OCI-LY3 (cell line): ENCODE results near the gene RPS6KA5.

Experiments
- H2AFZ ChIP-seq: fragments of 200-600, 300-600 bp; shearing (Covaris generic); 2 replicates; pipeline ENCODE4 v1.6.0; 2014; ENCODE audit warnings: antibody characterized with exemption, low read depth, low read length
- H3K27ac ChIP-seq: fragments of 200-600, 300-600 bp; sonication (generic); 2 replicates; pipeline ENCODE4 v1.5.1; 2014; ENCODE audit warnings: mild to moderate bottlenecking, low read length, moderate library complexity, mixed read lengths
- H3K27me3 ChIP-seq: fragments of 200-600, 300-600 bp; sonication (generic); 2 replicates; pipeline ENCODE4 v1.6.1; 2014; ENCODE audit warnings: low read depth, low read length, mixed read lengths
- H3K36me3 ChIP-seq: fragments of 200-600, 300-600 bp; sonication (generic); replicated peaks from 2 replicates; pipeline ENCODE3; 2014; ENCODE audit warnings: low read depth, low read length, mixed read lengths
- H3K4me1 ChIP-seq: fragments of 300-600, 200-600 bp; sonication (generic); 2 replicates; pipeline ENCODE4 v1.6.1; 2014; ENCODE audit warnings: low read length, mixed read lengths
- H3K4me2 ChIP-seq: fragments of 200-600, 300-600 bp; sonication (generic); 2 replicates; pipeline ENCODE4 v1.6.1; 2014; ENCODE audit warnings: low read length, mixed read lengths
- H3K4me3 ChIP-seq: fragments of 300-600, 200-600 bp; sonication (generic); 2 replicates; pipeline ENCODE4 v1.5.1; 2014; ENCODE audit warnings: antibody characterized with exemption, mild to moderate bottlenecking, low read length, moderate library complexity
- H3K79me2 ChIP-seq: fragments of 300-600, 200-600 bp; shearing (Covaris generic); 2 replicates; pipeline ENCODE4 v1.6.1; 2014; ENCODE audit warnings: mild to moderate bottlenecking, low read length, mixed read lengths
- H3K9ac ChIP-seq: fragments of 300-600, 200-600 bp; shearing (Covaris generic); 2 replicates; pipeline ENCODE4 v1.6.0; 2014; ENCODE audit warnings: mild to moderate bottlenecking, low read length, moderate library complexity
- H3K9me3 ChIP-seq: fragments of 200-600, 300-600 bp; shearing (Covaris generic); 2 replicates; pipeline ENCODE4 v1.6.1; 2014; ENCODE audit warnings: low read length, mixed read lengths; ENCODE audit not compliant: insufficient read depth
- H4K20me1 ChIP-seq: fragments of 200-600, 300-600 bp; sonication (generic); 2 replicates; pipeline ENCODE4 v1.6.1; 2016; ENCODE audit warnings: low read length, mixed read lengths; ENCODE audit not compliant: insufficient read depth
- EZH2phosphoT487 ChIP-seq: fragments of 200-600 bp; shearing (Covaris generic); IDR thresholded peaks from 2 replicates; pipeline ENCODE4 v1.6.1; 2018; ENCODE audit warnings: antibody characterized with exemption, mixed run types, low read depth
- TF ChIP-seq, protein P1 (sequence below): fragments of 200-600, 300-600 bp; sonication (generic); IDR thresholded peaks from 2 replicates; pipeline ENCODE4 v1.5.1; 2014; ENCODE audit warnings: antibody characterized with exemption, low read length, low read depth

The RPS6KA5 gene

DNA sequence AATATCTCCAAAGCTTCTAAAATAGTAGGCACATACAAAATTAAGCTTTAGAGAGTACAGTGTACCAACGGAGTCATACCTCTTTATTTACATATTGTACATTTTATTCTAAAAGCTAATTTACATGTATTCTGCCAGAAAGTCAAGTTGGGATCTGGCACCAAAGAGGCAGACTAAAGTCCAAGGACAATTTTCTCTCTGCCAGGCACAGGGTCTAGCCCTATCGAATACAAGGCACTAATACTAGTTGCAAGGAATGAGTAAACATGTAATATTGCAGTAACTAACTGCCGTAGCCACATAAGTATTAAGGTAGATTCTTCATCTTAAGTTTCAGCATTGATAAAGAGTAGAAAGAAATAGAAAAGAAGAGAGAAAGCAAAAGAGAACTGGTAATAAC is 93.9 kb downstream of the RPS6KA5 start:
- TF ChIP-seq EZH2phosphoT487 = no peak
- TF ChIP-seq, protein P1, sequence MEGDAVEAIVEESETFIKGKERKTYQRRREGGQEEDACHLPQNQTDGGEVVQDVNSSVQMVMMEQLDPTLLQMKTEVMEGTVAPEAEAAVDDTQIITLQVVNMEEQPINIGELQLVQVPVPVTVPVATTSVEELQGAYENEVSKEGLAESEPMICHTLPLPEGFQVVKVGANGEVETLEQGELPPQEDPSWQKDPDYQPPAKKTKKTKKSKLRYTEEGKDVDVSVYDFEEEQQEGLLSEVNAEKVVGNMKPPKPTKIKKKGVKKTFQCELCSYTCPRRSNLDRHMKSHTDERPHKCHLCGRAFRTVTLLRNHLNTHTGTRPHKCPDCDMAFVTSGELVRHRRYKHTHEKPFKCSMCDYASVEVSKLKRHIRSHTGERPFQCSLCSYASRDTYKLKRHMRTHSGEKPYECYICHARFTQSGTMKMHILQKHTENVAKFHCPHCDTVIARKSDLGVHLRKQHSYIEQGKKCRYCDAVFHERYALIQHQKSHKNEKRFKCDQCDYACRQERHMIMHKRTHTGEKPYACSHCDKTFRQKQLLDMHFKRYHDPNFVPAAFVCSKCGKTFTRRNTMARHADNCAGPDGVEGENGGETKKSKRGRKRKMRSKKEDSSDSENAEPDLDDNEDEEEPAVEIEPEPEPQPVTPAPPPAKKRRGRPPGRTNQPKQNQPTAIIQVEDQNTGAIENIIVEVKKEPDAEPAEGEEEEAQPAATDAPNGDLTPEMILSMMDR = no peak
- Histone ChIP-seq H4K20me1 (peaks cover 8% of the 10 kb centered on the region; the same call in 1 of the 2 replicates), H3K9me3 (no peaks in the 10 kb centered on the region)

DNA sequence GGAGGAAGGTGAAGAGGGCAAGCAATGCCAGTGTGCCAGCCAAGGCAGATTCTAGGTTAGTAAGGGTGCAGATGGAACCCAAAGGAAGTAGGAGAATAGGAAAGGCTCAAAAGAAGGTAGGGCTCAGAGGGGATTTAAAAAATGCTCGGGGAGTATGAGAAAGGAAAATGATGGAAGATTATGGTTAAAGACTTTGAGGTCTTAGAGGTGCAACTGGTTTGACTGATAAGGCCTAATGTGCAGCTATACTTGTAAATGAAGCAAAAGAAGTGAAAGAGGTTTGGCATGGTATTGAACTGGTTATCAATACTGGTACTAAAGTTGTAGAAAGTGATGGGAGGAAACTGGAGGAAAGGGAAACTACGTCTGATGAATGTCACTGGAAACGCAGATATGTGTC is 94.7 kb downstream of the RPS6KA5 start:
- H3K9me3 ChIP-seq = no peaks in the 10 kb centered on the region
- H3K36me3 ChIP-seq = no peaks in the 10 kb centered on the region
- H4K20me1 ChIP-seq = peaks cover 8% of the 10 kb centered on the region; the same call in 1 of the 2 replicates
- no peak overlapping the region for H2AFZ ChIP-seq
- H3K9ac ChIP-seq = no peak overlapping the region
- TF ChIP-seq, protein P1 = no peak
- TF ChIP-seq EZH2phosphoT487 = no peak
- no peak overlapping the region for H3K4me3 ChIP-seq
- H3K4me2 ChIP-seq = no peak overlapping the region
- H3K4me1 ChIP-seq = peaks cover 17% of the 10 kb centered on the region
- H3K27me3 ChIP-seq = 0 out of 2 replicates have a peak, but pooled peaks cover 2% of the 10 kb centered on the region
- H3K79me2 ChIP-seq = no peaks in the 10 kb centered on the region
- H3K27ac ChIP-seq = no peak overlapping the region

More for the DNA sequence above, 93.9 kb downstream of the RPS6KA5 start:
- Histone ChIP-seq H3K36me3 (no peaks in the 10 kb centered on the region), H3K4me2 (no peak overlapping the region), H3K79me2 (no peaks in the 10 kb centered on the region), H3K9ac (no peak overlapping the region), H3K27me3 (0 out of 2 replicates have a peak, but pooled peaks cover 2% of the 10 kb centered on the region), H3K4me1 (peaks cover 17% of the 10 kb centered on the region), H2AFZ (no peak overlapping the region), H3K27ac (no peak overlapping the region), H3K4me3 (no peak overlapping the region)

DNA sequence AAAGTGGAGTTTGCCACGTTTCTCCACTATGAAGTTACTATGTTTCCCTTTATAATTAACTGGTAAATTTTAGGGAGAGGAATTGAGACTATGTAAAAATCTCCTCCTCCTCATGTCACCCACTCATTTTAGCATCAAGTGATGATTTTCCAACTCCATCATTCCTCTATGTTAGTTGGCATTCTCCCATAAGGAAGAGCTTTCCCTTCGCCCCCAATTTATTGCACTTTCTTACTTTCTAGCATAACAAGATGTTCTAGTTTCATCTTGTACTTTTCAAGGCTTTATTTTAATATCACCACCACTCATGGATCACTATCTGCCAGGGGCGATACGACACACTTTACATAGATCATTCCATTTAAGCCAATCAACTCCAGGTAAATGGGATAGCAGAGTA is 97.1 kb downstream of the RPS6KA5 start:
- Histone ChIP-seq H3K36me3 (no peaks in the 10 kb centered on the region), H3K27ac (no peak overlapping the region), H3K9me3 (no peaks in the 10 kb centered on the region), H3K4me1 (no peaks in the 10 kb centered on the region), H3K4me3 (no peak overlapping the region), H3K4me2 (no peak overlapping the region), H3K27me3 (0 out of 2 replicates have a peak, but pooled peaks cover 2% of the 10 kb centered on the region), H2AFZ (no peak overlapping the region), H3K79me2 (no peaks in the 10 kb centered on the region), H4K20me1 (peaks cover under 1% of the 10 kb centered on the region; the same call in 1 of the 2 replicates), H3K9ac (no peak overlapping the region)
- TF ChIP-seq, protein P1 = no peak
- TF ChIP-seq EZH2phosphoT487 = no peak

DNA sequence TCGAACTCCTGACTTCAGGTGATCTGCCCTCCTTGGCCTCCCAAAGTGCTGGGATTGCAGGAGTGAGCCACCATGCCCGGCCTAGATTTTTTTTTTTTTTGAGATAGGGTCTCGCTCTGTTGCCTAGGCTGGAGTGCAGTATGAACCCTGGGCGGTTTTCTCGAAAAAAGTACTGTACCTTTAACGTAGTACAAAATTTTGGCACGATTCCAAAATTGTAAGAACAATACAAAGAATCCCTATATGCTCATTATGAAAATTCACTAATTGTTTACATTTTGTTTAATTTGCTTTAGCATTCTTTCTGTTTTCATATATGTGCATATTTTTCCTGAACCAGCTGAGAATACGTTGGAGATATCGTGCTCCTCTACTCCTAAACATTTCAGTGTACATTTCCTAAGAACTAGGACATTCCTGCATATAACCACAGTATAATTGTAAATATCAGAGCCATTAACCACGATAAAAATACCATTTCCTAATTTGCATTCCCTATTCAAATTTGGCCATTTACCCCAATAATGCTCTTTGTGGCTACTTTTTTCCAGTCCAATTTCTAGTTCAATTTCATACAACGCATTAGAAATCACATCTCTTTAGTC is 97.8 kb downstream of the RPS6KA5 start:
- no peak overlapping the region for H3K9ac ChIP-seq
- no peak overlapping the region for H2AFZ ChIP-seq
- no peak overlapping the region for H3K4me3 ChIP-seq
- H3K9me3 ChIP-seq = no peaks in the 10 kb centered on the region
- TF ChIP-seq, protein P1 = no peak
- no peak for TF ChIP-seq EZH2phosphoT487
- H4K20me1 ChIP-seq = no peaks in the 10 kb centered on the region
- H3K27ac ChIP-seq = no peak overlapping the region
- H3K79me2 ChIP-seq = no peaks in the 10 kb centered on the region
- no peaks in the 10 kb centered on the region for H3K4me1 ChIP-seq
- H3K27me3 ChIP-seq = no peaks in the 10 kb centered on the region
- no peak overlapping the region for H3K4me2 ChIP-seq
- H3K36me3 ChIP-seq = no peaks in the 10 kb centered on the region
